Trophoblast cell (in vitro differentiated cells and primary cell): Measurements from ENCODE around the gene AARS2.

ENCODE experiments used
- DNase-seq, 2 donors: peaks; one replicate each; pipeline ENCODE4 v3.0.0-alpha.2; 2016
- H2AFZ ChIP-seq: 2 replicates; pipeline ENCODE4 v1.6.1; 2013; ENCODE audit warnings: low read length, moderate library complexity, mild to moderate bottlenecking; ENCODE audit not compliant: insufficient read depth, poor library complexity
- H2AK5ac ChIP-seq: 2 replicates; pipeline ENCODE4 v1.6.1; 2013; ENCODE audit warnings: mild to moderate bottlenecking, low read length
- H2BK120ac ChIP-seq: 2 replicates; pipeline ENCODE4 v1.6.1; 2013; ENCODE audit warnings: low read length, mild to moderate bottlenecking, moderate library complexity; ENCODE audit not compliant: insufficient read depth, poor library complexity
- H2BK12ac ChIP-seq: 2 replicates; pipeline ENCODE4 v1.6.1; 2013; ENCODE audit warnings: mild to moderate bottlenecking, low read length, moderate library complexity
- H2BK5ac ChIP-seq: 2 replicates; pipeline ENCODE4 v1.6.1; 2013; ENCODE audit warnings: low read length, low read depth, moderate library complexity, mild to moderate bottlenecking; ENCODE audit not compliant: poor library complexity
- H3K14ac ChIP-seq: 2 replicates; pipeline ENCODE4 v1.6.1; 2013; ENCODE audit warnings: mild to moderate bottlenecking, low read length
- H3K18ac ChIP-seq: 2 replicates; pipeline ENCODE4 v1.6.1; 2013; ENCODE audit warnings: mild to moderate bottlenecking, low read length
- H3K23ac ChIP-seq: 2 replicates; pipeline ENCODE4 v1.6.1; 2013; ENCODE audit warnings: low read length
- H3K27ac ChIP-seq: 2 replicates; pipeline ENCODE4 v1.5.1; 2013; ENCODE audit warnings: low read depth, mild to moderate bottlenecking, inconsistent platforms, low read length, moderate library complexity
- H3K27me3 ChIP-seq: 2 replicates; pipeline ENCODE4 v1.6.1; 2013; ENCODE audit warnings: inconsistent platforms, mild to moderate bottlenecking, low read length, moderate library complexity; ENCODE audit not compliant: insufficient read depth
- H3K36me3 ChIP-seq, 2 experiments: 1 replicate in 1 of 2; 2 replicates in 1 of 2; pipeline ENCODE4 v1.6.1; 2013; ENCODE audit warnings: low read length in 2 of 2, mild to moderate bottlenecking in 2 of 2, moderate library complexity in 1 of 2; ENCODE audit not compliant: insufficient read depth in 2 of 2, control insufficient read depth in 1 of 2
- H3K4ac ChIP-seq: 2 replicates; pipeline ENCODE4 v1.6.1; 2013; ENCODE audit warnings: low read depth, mild to moderate bottlenecking, low read length, moderate library complexity
- H3K4me1 ChIP-seq, 2 experiments: 1 replicate in 1 of 2; 2 replicates in 1 of 2; pipeline ENCODE4 v1.6.1; 2013; ENCODE audit warnings: low read length in 2 of 2, mild to moderate bottlenecking in 2 of 2, moderate library complexity in 1 of 2; ENCODE audit not compliant: insufficient read depth in 2 of 2, control insufficient read depth in 1 of 2
- H3K4me2 ChIP-seq: 2 replicates; pipeline ENCODE4 v1.6.1; 2013; ENCODE audit warnings: inconsistent platforms, mild to moderate bottlenecking, low read length, moderate library complexity
- H3K4me3 ChIP-seq: 2 replicates; pipeline ENCODE4 v1.5.1; 2013; ENCODE audit warnings: mild to moderate bottlenecking, low read depth, low read length, inconsistent platforms
- H3K79me1 ChIP-seq: one replicate; pipeline ENCODE4 v1.6.1; 2013; ENCODE audit warnings: low read length
- H3K79me2 ChIP-seq: 2 replicates; pipeline ENCODE4 v1.6.1; 2013; ENCODE audit warnings: low read length, mild to moderate bottlenecking; ENCODE audit not compliant: control insufficient read depth, insufficient read depth, poor library complexity
- H3K9ac ChIP-seq: 2 replicates; pipeline ENCODE4 v1.6.1; 2013; ENCODE audit warnings: mild to moderate bottlenecking, low read length
- H3K9me3 ChIP-seq: 2 replicates; pipeline ENCODE4 v1.6.1; 2013; ENCODE audit warnings: low read depth, mild to moderate bottlenecking, control low read depth, inconsistent platforms, low read length; ENCODE audit not compliant: insufficient read depth
- H4K12ac ChIP-seq: 2 replicates; pipeline ENCODE4 v1.6.1; 2013; ENCODE audit warnings: low read depth, mild to moderate bottlenecking, low read length, moderate library complexity
- H4K8ac ChIP-seq: 2 replicates; pipeline ENCODE4 v1.6.1; 2013; ENCODE audit warnings: low read depth, mild to moderate bottlenecking, low read length, moderate library complexity
- H4K91ac ChIP-seq: one replicate; pipeline ENCODE4 v1.6.1; 2013; ENCODE audit warnings: low read depth, mild to moderate bottlenecking, low read length, moderate library complexity
- WGBS: extraction: QIAGEN DNeasy Blood & Tissue Kit; methylation state at CpG from one replicate; pipeline ENCODE4 v1.1.7; 2013; ENCODE audit warnings: missing lambda C conversion rate; ENCODE audit not compliant: insufficient read length, insufficient coverage; ENCODE audit errors: extremely low coverage; 5-methylcytosine and 5-hydroxymethylcytosine counted together

The AARS2 gene

DNA sequence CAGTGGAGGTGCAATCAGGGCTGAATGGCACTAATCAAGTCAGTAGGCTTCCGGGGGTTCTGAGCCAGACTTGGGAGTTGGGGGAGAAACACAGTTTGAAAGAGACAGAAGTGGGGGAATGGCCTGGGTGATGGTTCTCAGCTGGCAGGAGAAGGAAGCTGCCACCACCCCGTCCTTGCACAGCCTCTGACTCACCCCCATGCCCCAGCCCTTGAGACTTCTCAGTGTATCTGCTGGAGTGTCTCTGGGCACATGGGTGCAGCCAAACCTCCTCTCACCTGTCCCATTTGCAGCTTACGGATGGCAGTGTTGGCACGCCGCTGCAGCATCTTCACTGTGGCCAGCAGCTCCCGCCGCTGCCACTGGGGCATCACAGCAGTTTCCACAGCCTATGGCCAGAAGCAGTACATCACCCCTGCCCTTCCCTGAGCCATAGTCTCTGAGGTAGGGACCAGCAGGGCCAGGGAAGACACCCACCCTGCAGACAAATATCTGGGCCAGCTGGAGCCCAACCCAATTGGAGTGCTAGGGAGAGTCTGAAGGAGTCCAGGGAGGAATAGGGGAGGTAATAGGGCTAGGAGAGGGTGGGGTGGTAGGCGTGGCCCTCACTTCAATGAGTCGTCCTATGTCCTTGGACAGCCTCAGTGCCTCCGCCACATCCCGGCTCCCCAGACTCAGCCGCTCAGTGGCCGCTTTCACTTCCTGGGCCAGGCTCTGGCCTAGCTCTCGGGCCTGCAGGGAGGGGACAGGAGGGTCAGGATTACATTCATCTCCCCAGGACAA lies 11.2 kb downstream of the AARS2 start:
- H4K12ac ChIP-seq, result no peak overlapping the region
- no peak overlapping the region for H3K4me3 ChIP-seq
- H3K14ac ChIP-seq, result no peak overlapping the region
- no peak overlapping the region for H3K27ac ChIP-seq
- H4K8ac ChIP-seq, result no peak overlapping the region
- no peak overlapping the region for H2BK12ac ChIP-seq
- H3K4ac ChIP-seq, result no peak overlapping the region
- H2BK120ac ChIP-seq, result no peak overlapping the region
- no peak overlapping the region for H3K4me2 ChIP-seq
- H3K9ac ChIP-seq, result no peak overlapping the region
- H2BK5ac ChIP-seq, result no peak overlapping the region
- peaks cover 4 to 6% of the 10 kb centered on the region in 2 experiments for H3K4me1 ChIP-seq
- no peak overlapping the region for H3K18ac ChIP-seq
- H2AFZ ChIP-seq, result no peak overlapping the region
- H4K91ac ChIP-seq, result no peak overlapping the region
- peaks cover 3% of the 10 kb centered on the region for H3K9me3 ChIP-seq
- no CpG with 5 or more reads among the region's 14 CpGs for WGBS
- no peaks in the 10 kb centered on the region for H3K79me1 ChIP-seq
- DNase-seq, result no peak
- no peak overlapping the region for H3K23ac ChIP-seq
- H3K27me3 ChIP-seq, result peaks cover 12% of the 10 kb centered on the region
- H2AK5ac ChIP-seq, result no peak overlapping the region
- H3K79me2 ChIP-seq, result no peaks in the 10 kb centered on the region
- H3K36me3 ChIP-seq, result peaks cover 67 to 69% of the 10 kb centered on the region in 2 experiments

DNA sequence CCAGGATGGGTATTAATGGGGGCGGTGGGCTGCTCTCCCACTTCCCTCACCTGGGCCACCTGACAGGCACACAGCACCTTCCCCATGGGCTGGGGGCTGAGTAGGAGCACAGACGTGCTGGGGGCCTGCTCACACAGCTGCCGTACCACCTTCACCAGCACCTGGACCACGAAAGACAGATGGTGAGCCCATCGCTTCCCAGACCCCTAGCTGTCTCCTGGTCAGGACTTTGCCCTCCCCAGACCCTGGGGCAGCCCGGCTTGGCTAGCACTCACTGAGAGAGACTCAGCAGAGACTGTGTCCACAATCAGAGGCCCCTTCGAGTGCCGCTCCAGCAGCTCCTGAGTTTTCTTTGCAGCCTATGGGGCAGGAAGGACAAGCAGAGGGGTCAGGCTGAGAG lies 12.0 kb downstream of the AARS2 start:
- H3K18ac ChIP-seq, result no peak overlapping the region
- H3K9ac ChIP-seq, result no peak overlapping the region
- H2AK5ac ChIP-seq, result no peak overlapping the region
- no peak overlapping the region for H3K27ac ChIP-seq
- H3K4me2 ChIP-seq, result no peak overlapping the region
- peaks cover 59 to 60% of the 10 kb centered on the region in 2 experiments for H3K36me3 ChIP-seq
- peaks cover 20% of the 10 kb centered on the region for H3K27me3 ChIP-seq
- H3K9me3 ChIP-seq, result peaks cover 3% of the 10 kb centered on the region
- no peak overlapping the region for H2BK120ac ChIP-seq
- H4K12ac ChIP-seq, result no peak overlapping the region
- no peak overlapping the region for H4K8ac ChIP-seq
- no peak overlapping the region for H4K91ac ChIP-seq
- H3K23ac ChIP-seq, result no peak overlapping the region
- no peak overlapping the region for H3K14ac ChIP-seq
- no CpG with 5 or more reads among the region's 8 CpGs for WGBS
- no peak overlapping the region for H2BK5ac ChIP-seq
- DNase-seq, result no peak
- H3K4me1 ChIP-seq, result peaks cover 4 to 6% of the 10 kb centered on the region in 2 experiments
- H3K4ac ChIP-seq, result no peak overlapping the region
- H2AFZ ChIP-seq, result no peak overlapping the region
- H3K79me2 ChIP-seq, result no peaks in the 10 kb centered on the region
- H2BK12ac ChIP-seq, result no peak overlapping the region
- H3K79me1 ChIP-seq, result no peaks in the 10 kb centered on the region
- H3K4me3 ChIP-seq, result no peak overlapping the region

DNA sequence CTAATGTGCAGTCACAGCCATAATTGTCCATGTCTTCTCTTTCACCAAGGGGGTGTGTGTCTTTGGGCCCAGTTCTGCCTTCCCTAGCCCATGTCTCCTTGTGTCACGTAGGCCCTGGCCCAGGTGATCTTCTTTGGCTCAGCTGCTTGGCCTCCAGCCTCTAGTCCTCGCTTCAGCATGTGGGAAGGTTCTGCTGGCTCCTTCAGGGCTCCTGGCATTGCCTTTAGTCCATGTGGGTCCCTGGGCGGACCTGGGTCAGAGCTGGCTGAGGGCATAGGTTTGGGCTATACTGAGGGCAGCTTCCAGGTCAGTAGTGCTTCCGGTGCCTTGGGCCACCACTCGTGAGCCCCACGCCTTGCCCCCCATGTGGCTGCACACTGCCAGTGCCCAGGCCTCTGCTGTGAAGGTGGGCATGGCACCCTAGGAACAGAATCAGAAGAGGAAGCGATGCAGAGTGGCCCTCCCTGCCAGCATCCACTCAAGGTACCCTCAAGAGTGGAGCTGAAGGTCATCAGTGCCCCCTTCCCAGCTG lies 12.8 kb downstream of the AARS2 start:
- H2BK5ac ChIP-seq, result no peak overlapping the region
- no peaks in the 10 kb centered on the region for H3K79me2 ChIP-seq
- peaks cover 4 to 6% of the 10 kb centered on the region in 2 experiments for H3K4me1 ChIP-seq
- DNase-seq, result no peak
- H3K9me3 ChIP-seq, result peaks cover 3% of the 10 kb centered on the region
- H3K4me2 ChIP-seq, result no peak overlapping the region
- peaks cover 51 to 52% of the 10 kb centered on the region in 2 experiments for H3K36me3 ChIP-seq
- no peak overlapping the region for H3K9ac ChIP-seq
- H3K4me3 ChIP-seq, result no peak overlapping the region
- no peak overlapping the region for H4K12ac ChIP-seq
- H3K79me1 ChIP-seq, result no peaks in the 10 kb centered on the region
- no peak overlapping the region for H3K27ac ChIP-seq
- H2BK120ac ChIP-seq, result no peak overlapping the region
- peaks cover 24% of the 10 kb centered on the region for H3K27me3 ChIP-seq
- WGBS, result no CpG with 5 or more reads among the region's 7 CpGs
- no peak overlapping the region for H3K4ac ChIP-seq
- H3K23ac ChIP-seq, result no peak overlapping the region
- no peak overlapping the region for H2AFZ ChIP-seq
- no peak overlapping the region for H3K14ac ChIP-seq
- no peak overlapping the region for H3K18ac ChIP-seq
- no peak overlapping the region for H2AK5ac ChIP-seq
- H4K8ac ChIP-seq, result no peak overlapping the region
- no peak overlapping the region for H2BK12ac ChIP-seq
- H4K91ac ChIP-seq, result no peak overlapping the region

DNA sequence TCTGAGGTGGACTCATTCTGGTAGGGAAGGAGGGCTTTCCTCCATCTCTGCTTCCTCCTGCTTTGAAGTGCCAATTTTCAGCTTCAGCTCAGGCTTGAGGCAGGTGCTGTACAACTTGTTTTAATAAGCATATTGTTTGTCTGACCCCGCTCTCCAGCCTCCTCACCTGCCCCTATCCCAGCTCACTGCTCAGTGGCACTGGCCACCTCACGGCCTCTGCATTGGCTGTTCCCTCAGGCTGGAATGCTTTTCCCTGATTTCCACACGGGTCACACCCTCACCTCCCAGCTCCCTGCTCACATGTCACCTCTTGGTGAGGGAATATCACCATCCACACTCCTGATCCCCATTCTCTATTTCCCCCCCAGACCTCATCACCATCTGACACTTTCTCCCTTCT lies 14.3 kb downstream of the AARS2 start:
- no peaks in the 10 kb centered on the region for H3K79me2 ChIP-seq
- H2BK12ac ChIP-seq, result no peak overlapping the region
- H3K4me3 ChIP-seq, result no peak overlapping the region
- peaks cover 36 to 37% of the 10 kb centered on the region in 2 experiments for H3K36me3 ChIP-seq
- peaks cover 3% of the 10 kb centered on the region for H3K9me3 ChIP-seq
- H3K9ac ChIP-seq, result no peak overlapping the region
- peaks cover 4 to 6% of the 10 kb centered on the region in 2 experiments for H3K4me1 ChIP-seq
- peak; percentile 17 to 52 for DNase-seq
- no peak overlapping the region for H4K12ac ChIP-seq
- H3K4ac ChIP-seq, result no peak overlapping the region
- H4K8ac ChIP-seq, result no peak overlapping the region
- H2BK5ac ChIP-seq, result no peak overlapping the region
- no peak overlapping the region for H3K27ac ChIP-seq
- H2BK120ac ChIP-seq, result no peak overlapping the region
- H3K14ac ChIP-seq, result no peak overlapping the region
- H3K27me3 ChIP-seq, result peaks cover 26% of the 10 kb centered on the region
- H3K4me2 ChIP-seq, result no peak overlapping the region
- no peak overlapping the region for H4K91ac ChIP-seq
- H2AFZ ChIP-seq, result no peak overlapping the region
- H3K23ac ChIP-seq, result no peak overlapping the region
- H2AK5ac ChIP-seq, result no peak overlapping the region
- H3K79me1 ChIP-seq, result no peaks in the 10 kb centered on the region
- WGBS, result no CpG with 5 or more reads among the region's 3 CpGs
- H3K18ac ChIP-seq, result no peak overlapping the region
